B cell (primary cell): ENCODE data around the gene ZMYND8. TPM values are rescaled to one million over a fixed set of nuclear protein-coding genes. Genes with fewer than 3 reads are reported as not detected.
"Not testable (repeated sequence)": the region's sequence is repeated elsewhere in the genome, so short reads cannot be mapped to it uniquely, and the experiment has no call there.

Experiments used
- ATAC-seq: fragments of 200-7000 bp; cut with Tn5 transposase; one replicate; pipeline ENCODE4 v1.10.0; 2021; ENCODE audit warnings: low read depth, mild to moderate bottlenecking, moderate number of reproducible peaks, moderate library complexity
- CTCF ChIA-PET: fragments of 350-600 bp; sonication (Branson Sonifier 250); formaldehyde crosslinking; loops from one replicate; lab custom pipeline; 2021; ENCODE audit warnings: antibody characterized with exemption, inconsistent platforms; lab: Charles Lee
- POLR2A ChIA-PET: fragments of 350-600 bp; sonication (Branson Sonifier 250); formaldehyde crosslinking; loops from one replicate; lab custom pipeline; 2021; ENCODE audit warnings: antibody characterized with exemption; lab: Charles Lee
- DNase-seq: peaks from one replicate; pipeline ENCODE4 v3.0.0; 2013
- H2AFZ ChIP-seq: 2 replicates; pipeline ENCODE4 v1.6.1; 2012; ENCODE audit warnings: mild to moderate bottlenecking, low read depth, low read length; ENCODE audit not compliant: insufficient read depth, poor library complexity, severe bottlenecking
- H3K27ac ChIP-seq, 2 donors: 1 replicate in 1 of 2; 2 replicates in 1 of 2; pipeline ENCODE4 v1.5.1; 2012 to 2013; ENCODE audit warnings: low read length in 2 of 2, mild to moderate bottlenecking in 2 of 2, moderate library complexity in 1 of 2
- H3K27me3 ChIP-seq, 4 experiments: fragments of 200-600 bp in 1 of 4; sonication (generic) in 1 of 4; replicated peaks in 1 of 4; 1 replicate in 2 of 4; 2 replicates in 2 of 4; pipeline versions ENCODE4 v1.6.1 to v1.7.0; 2013 to 2016; ENCODE audit warnings: low read length in 3 of 4, mild to moderate bottlenecking in 2 of 4, mixed read lengths in 1 of 4, moderate library complexity in 1 of 4; ENCODE audit not compliant: insufficient read depth in 4 of 4, control insufficient read depth in 3 of 4; ENCODE audit errors: control extremely low read depth in 1 of 4
- H3K36me3 ChIP-seq, 2 experiments: replicated peaks in 1 of 2; 1 replicate in 1 of 2; 2 replicates in 1 of 2; pipeline versions ENCODE4 v1.6.1 to v1.7.1; 2013; ENCODE audit warnings: low read length in 1 of 2; ENCODE audit not compliant: insufficient read depth in 2 of 2, control insufficient read depth in 1 of 2; ENCODE audit errors: control extremely low read depth in 1 of 2, extremely low read depth in 1 of 2
- H3K4me1 ChIP-seq, 2 donors: fragments of 200-600 bp in 1 of 2; sonication (generic) in 1 of 2; 1 replicate in 1 of 2; 2 replicates in 1 of 2; pipeline versions ENCODE4 v1.5.1 to v1.6.1; 2013 to 2017; ENCODE audit warnings: low read length in 2 of 2; ENCODE audit not compliant: control insufficient read depth in 2 of 2, insufficient read depth in 2 of 2
- H3K4me2 ChIP-seq: replicated peaks from 2 replicates; pipeline ENCODE3; 2012; ENCODE audit warnings: mild to moderate bottlenecking, low read depth, low read length; ENCODE audit not compliant: poor library complexity, severe bottlenecking
- H3K4me3 ChIP-seq, 5 experiments: fragments of 200-600 bp in 1 of 5; sonication (generic) in 1 of 5; 1 replicate in 3 of 5; 2 replicates in 2 of 5; pipeline versions ENCODE4 v1.5.1 to v1.7.0; 2011 to 2016; ENCODE audit warnings: low read length in 4 of 5, mild to moderate bottlenecking in 4 of 5, low read depth in 2 of 5, control low read depth in 1 of 5, moderate library complexity in 1 of 5; ENCODE audit not compliant: insufficient read depth in 1 of 5; ENCODE audit errors: control extremely low read depth in 1 of 5, extremely low read depth in 1 of 5
- H3K79me2 ChIP-seq: fragments of 200-600 bp; sonication (generic); one replicate; pipeline ENCODE4 v1.6.0; 2016; ENCODE audit warnings: low read length; ENCODE audit not compliant: control insufficient read depth, insufficient read depth
- H3K9ac ChIP-seq: fragments of 200-600 bp; sonication (generic); 2 replicates; pipeline ENCODE4 v1.6.1; 2017; ENCODE audit warnings: mild to moderate bottlenecking, low read length, moderate library complexity
- H3K9me3 ChIP-seq, 3 donors: one replicate each; pipeline versions ENCODE4 v1.6.1 to v1.7.1; 2013; ENCODE audit warnings: low read length in 2 of 3; ENCODE audit not compliant: control insufficient read depth in 2 of 3, insufficient read depth in 1 of 3; ENCODE audit errors: control extremely low read depth in 1 of 3
- H4K20me1 ChIP-seq: 2 replicates; pipeline ENCODE4 v1.6.0; 2012; ENCODE audit warnings: mild to moderate bottlenecking, low read length; ENCODE audit not compliant: insufficient read depth, control insufficient read depth, poor library complexity, severe bottlenecking
- H3K27ac Mint-ChIP-seq: one replicate; pipeline ENCODE4 v1.8.0; 2021; ENCODE audit warnings: mixed read lengths
- H3K27me3 Mint-ChIP-seq: one replicate; pipeline ENCODE4 v1.8.0; 2021; ENCODE audit warnings: mixed read lengths
- H3K4me1 Mint-ChIP-seq: one replicate; pipeline ENCODE4 v1.8.0; 2021; ENCODE audit warnings: mixed read lengths
- H3K4me3 Mint-ChIP-seq: one replicate; pipeline ENCODE4 v1.8.0; 2021; ENCODE audit warnings: mixed read lengths
- H3K9me3 Mint-ChIP-seq: one replicate; pipeline ENCODE4 v1.8.0; 2022; ENCODE audit warnings: mixed read lengths; ENCODE audit not compliant: insufficient read depth
- CTCF ChIP-seq: fragments of 200-600 bp; IDR thresholded peaks from one replicate; pipeline ENCODE4 v1.8.0; 2022; ENCODE audit warnings: antibody characterized with exemption, mild to moderate bottlenecking
- EZH2 ChIP-seq: IDR thresholded peaks from 2 replicates; pipeline ENCODE4 v1.6.1; 2012; ENCODE audit warnings: borderline replicate concordance, low read depth, mild to moderate bottlenecking, moderate library complexity, low read length; ENCODE audit not compliant: insufficient read depth, poor library complexity, severe bottlenecking
- WGBS: methylation state at CpG from one replicate; pipeline ENCODE4 v1.1.5; 2013; ENCODE audit warnings: missing lambda C conversion rate; ENCODE audit not compliant: insufficient coverage; 5-methylcytosine and 5-hydroxymethylcytosine counted together
- intact Hi-C: fragments of 100-400 bp; cut with micrococcal nuclease; formaldehyde crosslinking; loops from one replicate; pipeline ENCODE4 v1.10.0; 2022
- polyA plus RNA-seq: library from polyadenylated mRNA; depleted of rRNA; stranded (reverse); fragments of >200 nt; gene quantifications from 2 replicates; pipeline ENCODE4 v1.2.3, GENCODE V29; 2012
- total RNA-seq, 2 donors: library from RNA; stranded (reverse); fragments of 120-200 nt in 1 of 2; gene quantifications; 1 replicate in 1 of 2; 2 replicates in 1 of 2; pipeline versions ENCODE4 v1.2.3 to v1.2.4, GENCODE V29; 2013 to 2022

The ZMYND8 gene
- total and polyA plus RNA-seq, 2 donors (not counting 1 experiment from before 2014, with no cell fraction given): 20.3 to 67.2 TPM

GRCh38 chr20:47309394-47309793 lies 47.1 kb downstream of the ZMYND8 start:
- no peak overlapping the region for H3K27ac Mint-ChIP-seq
- Histone ChIP-seq H3K36me3 (peaks cover 13 to 68% of the 10 kb centered on the region in 2 experiments), H4K20me1 (peaks cover 71% of the 10 kb centered on the region), H3K9me3 (peaks cover 0 to 5% (median 0%) of the 10 kb centered on the region in 3 donors), H3K4me3 (no peak overlapping the region), H3K9ac (no peak overlapping the region), H3K4me2 (no peak overlapping the region), H3K27ac (no peak overlapping the region), H3K27me3 (no peaks in the 10 kb centered on the region), H2AFZ (no peak overlapping the region), H3K79me2 (peaks cover 100% of the 10 kb centered on the region), H3K4me1 (no peaks in the 10 kb centered on the region)
- DNase-seq (no peak), ATAC-seq (no peak)
- H3K27me3 Mint-ChIP-seq: no peaks in the 10 kb centered on the region
- H3K4me3 Mint-ChIP-seq: no peak overlapping the region
- CTCF ChIA-PET: interaction anchor here (1.1 kb wide), 1 partner anchor 75 kb away, joined by 4 read pairs; no protein-coding TSS in a partner anchor
- no peaks in the 10 kb centered on the region for H3K9me3 Mint-ChIP-seq
- no peak for TF ChIP-seq EZH2
- no peak for TF ChIP-seq CTCF
- WGBS: 98% methylated on average over 8 of the region's 10 CpGs
- POLR2A ChIA-PET: interaction anchor here (0.6 kb wide), 1 partner anchor 252 kb away, joined by 4 read pairs; no protein-coding TSS in a partner anchor
- H3K4me1 Mint-ChIP-seq: peaks cover 11% of the 10 kb centered on the region
- intact Hi-C loops: no loop called here

GRCh38 chr20:47307569-47307968 lies 48.9 kb downstream of the ZMYND8 start:
- Histone ChIP-seq H4K20me1 (peaks cover 73% of the 10 kb centered on the region), H3K79me2 (peaks cover 100% of the 10 kb centered on the region), H3K36me3 (peaks cover 19 to 82% of the 10 kb centered on the region in 2 experiments)
- H3K4me1 ChIP-seq, H3K9me3 ChIP-seq, H3K4me3 Mint-ChIP-seq, H3K27me3 Mint-ChIP-seq, POLR2A ChIA-PET, H2AFZ ChIP-seq, H3K27ac Mint-ChIP-seq, H3K4me3 ChIP-seq, H3K27ac ChIP-seq, H3K27me3 ChIP-seq, H3K9ac ChIP-seq, ATAC-seq, H3K4me2 ChIP-seq, H3K9me3 Mint-ChIP-seq, H3K4me1 Mint-ChIP-seq, DNase-seq, intact Hi-C loops: not testable (repeated sequence)
- WGBS: 100% methylated on average over 5 of the region's 9 CpGs
- CTCF ChIA-PET: interaction anchor here (4.3 kb wide), 1 partner anchor 76 kb away, joined by 33 read pairs; no protein-coding TSS in a partner anchor
